GM12878 (cell line): ENCODE data around the gene SLC4A9. TPM values are rescaled to one million over a fixed set of nuclear protein-coding genes. Genes with fewer than 3 reads are reported as not detected.

Source experiments
- ATAC-seq: fragments of 200-7000 bp; cut with Tn5 transposase; 3 replicates; pipeline ENCODE4 v1.9.1; 2020; ENCODE audit warnings: mild to moderate bottlenecking, moderate library complexity
- BruUV-seq: library from RNA; stranded (reverse); fragments of 400-500 nt; replicated peaks from 2 replicates; lab custom pipeline; 2021; lab: Mats Ljungman, UMichigan
- CTCF ChIA-PET: fragments of 300-600 bp; sonication (Branson Sonifier 250); formaldehyde crosslinking; extraction: SDS; loops from one replicate; lab custom pipeline; 2021; ENCODE audit warnings: inconsistent platforms; lab: Yijun Ruan, JAX
- POLR2A ChIA-PET: fragments of 350-600 bp; formaldehyde crosslinking; extraction: SDS; loops from one replicate; lab custom pipeline; 2021; ENCODE audit warnings: inconsistent platforms; lab: Charles Lee
- RAD21 ChIA-PET: fragments of 300-600 bp; sonication (Branson Sonifier 250); formaldehyde crosslinking; loops from one replicate; lab custom pipeline; 2023; ENCODE audit warnings: antibody characterized with exemption; ENCODE audit not compliant: unreplicated experiment; lab: Charles Lee
- SMC1A ChIA-PET: fragments of 300-600 bp; sonication (Branson Sonifier 250); formaldehyde crosslinking; loops from one replicate; lab custom pipeline; 2023; ENCODE audit not compliant: unreplicated experiment, uncharacterized antibody; lab: Charles Lee
- DNase-seq: peaks from one replicate; pipeline ENCODE4 v3.0.0-alpha.2; 2011; ENCODE audit warnings: low read depth, low spot score
- FAIRE-seq: peaks from 3 replicates; lab custom pipeline; 2011; peaks lifted over from hg19 to GRCh38; lab: Jason Lieb, UNC
- H2AFZ ChIP-seq: 2 replicates; pipeline ENCODE4 v1.6.0; 2011; ENCODE audit warnings: low read depth, low read length, control low read depth; ENCODE audit not compliant: control insufficient read depth
- H3K27ac ChIP-seq: 2 replicates; pipeline ENCODE4 v1.5.1; 2011; ENCODE audit warnings: control low read depth; ENCODE audit not compliant: control insufficient read depth, insufficient read depth
- H3K27me3 ChIP-seq, 2 experiments: replicated peaks in 1 of 2; 2 replicates each; pipeline versions ENCODE4 v1.6.0 to v1.6.1; 2011; ENCODE audit warnings: low read length in 1 of 2; ENCODE audit not compliant: control insufficient read depth in 2 of 2, insufficient read depth in 2 of 2
- H3K36me3 ChIP-seq, 2 experiments: 2 replicates each; pipeline ENCODE4 v1.5.1; 2011; ENCODE audit warnings: low read length in 1 of 2; ENCODE audit not compliant: control insufficient read depth in 2 of 2, insufficient read depth in 2 of 2
- H3K4me1 ChIP-seq: 2 replicates; pipeline ENCODE4 v1.6.1; 2011; ENCODE audit warnings: mild to moderate bottlenecking, low read length, moderate library complexity, mixed read lengths; ENCODE audit not compliant: control insufficient read depth, insufficient read depth
- H3K4me2 ChIP-seq: 2 replicates; pipeline ENCODE4 v1.6.0; 2011; ENCODE audit warnings: control low read depth; ENCODE audit not compliant: control insufficient read depth, insufficient read depth
- H3K4me3 ChIP-seq: fragments of 200-600 bp; sonication (generic); 2 replicates; pipeline ENCODE4 v1.5.1; 2016
- H3K79me2 ChIP-seq: 2 replicates; pipeline ENCODE4 v1.6.0; 2011; ENCODE audit warnings: low read length; ENCODE audit not compliant: control insufficient read depth, insufficient read depth
- H3K9ac ChIP-seq: 2 replicates; pipeline ENCODE4 v1.8.0; 2011; ENCODE audit warnings: low read length, control low read depth, mixed read lengths; ENCODE audit not compliant: control insufficient read depth, insufficient read depth
- H3K9me3 ChIP-seq: replicated peaks from 3 replicates; pipeline ENCODE4 v1.5.1; 2011; ENCODE audit warnings: mild to moderate bottlenecking, low read length; ENCODE audit not compliant: control insufficient read depth, insufficient read depth
- H4K20me1 ChIP-seq: 2 replicates; pipeline ENCODE4 v1.6.0; 2011; ENCODE audit not compliant: control insufficient read depth, insufficient read depth
- EGR1 ChIP-seq, 2 experiments: IDR thresholded peaks; 1 replicate in 1 of 2; 2 replicates in 1 of 2; pipeline ENCODE4 v1.6.1; 2011 to 2012; ENCODE audit warnings: low read depth in 2 of 2, low read length in 2 of 2, borderline replicate concordance in 1 of 2, mild to moderate bottlenecking in 1 of 2, moderate library complexity in 1 of 2
- EP300 ChIP-seq, 2 experiments: fragments of 150-350 bp in 1 of 2; IDR thresholded peaks; 2 replicates each; pipeline ENCODE4 v1.6.1; 2011 to 2012; ENCODE audit warnings: low read depth in 2 of 2, low read length in 2 of 2, borderline replicate concordance in 1 of 2, improper control_type of control experiment in 1 of 2, inconsistent platforms in 1 of 2; ENCODE audit not compliant: control insufficient read depth in 1 of 2
- FOS ChIP-seq: IDR thresholded peaks from 3 replicates; pipeline ENCODE4 v1.6.1; 2011; ENCODE audit warnings: borderline replicate concordance; ENCODE audit not compliant: insufficient read length; ENCODE audit errors: extremely low read depth
- IKZF2 ChIP-seq, 2 experiments: fragments of 450-650 bp; IDR thresholded peaks; 2 replicates each; pipeline ENCODE4 v1.6.1; 2017; ENCODE audit warnings: mild to moderate bottlenecking in 2 of 2, moderate library complexity in 2 of 2
- LARP7 ChIP-seq: fragments of 450-650 bp; IDR thresholded peaks from 2 replicates; pipeline ENCODE4 v1.6.1; 2017; ENCODE audit warnings: mild to moderate bottlenecking
- MTA2 ChIP-seq: fragments of 450-650 bp; IDR thresholded peaks from 2 replicates; pipeline ENCODE4 v1.6.1; 2016; ENCODE audit warnings: low read depth, mild to moderate bottlenecking, moderate library complexity
- MYB ChIP-seq: fragments of 150-350 bp; IDR thresholded peaks from 2 replicates; pipeline ENCODE4 v1.6.1; 2014; ENCODE audit warnings: mild to moderate bottlenecking, low read depth, low read length, borderline replicate concordance
- PAX5 ChIP-seq: IDR thresholded peaks from 2 replicates; pipeline ENCODE4 v1.6.1; 2011; ENCODE audit warnings: low read depth, low read length, borderline replicate concordance
- RAD51 ChIP-seq: fragments of 450-650 bp; IDR thresholded peaks from 2 replicates; pipeline ENCODE4 v1.6.1; 2016; ENCODE audit warnings: moderate library complexity, mild to moderate bottlenecking, inconsistent platforms
- SIN3A ChIP-seq: IDR thresholded peaks from 2 replicates; pipeline ENCODE4 v1.6.1; 2012; ENCODE audit warnings: low read depth, low read length, improper control_type of control experiment
- SP1 ChIP-seq: IDR thresholded peaks from one replicate; pipeline ENCODE4 v1.6.1; 2011; ENCODE audit warnings: low read depth, low read length
- SPI1 ChIP-seq: IDR thresholded peaks from 2 replicates; pipeline ENCODE4 v1.6.1; 2011; ENCODE audit warnings: low read depth, mild to moderate bottlenecking, low read length, moderate library complexity, borderline replicate concordance; ENCODE audit not compliant: insufficient read depth
- ZNF622 ChIP-seq: fragments of 450-650 bp; IDR thresholded peaks from 2 replicates; pipeline ENCODE4 v1.6.1; 2017; ENCODE audit warnings: mild to moderate bottlenecking, inconsistent platforms
- ZZZ3 ChIP-seq: IDR thresholded peaks from 2 replicates; pipeline ENCODE4 v1.6.1; 2011; ENCODE audit warnings: low read depth; ENCODE audit not compliant: control insufficient read depth, insufficient read length
- WGBS: methylation state at CpG from one replicate; pipeline ENCODE4 v1.1.6; 2016; ENCODE audit warnings: low lambda C conversion rate; ENCODE audit not compliant: insufficient replicate concordance, insufficient coverage; ENCODE audit errors: missing lambda C conversion rate; 5-methylcytosine and 5-hydroxymethylcytosine counted together
- in situ Hi-C: fragments of 300-500 bp; cut with MboI; formaldehyde crosslinking; loops from 9 replicates; pipeline ENCODE4 v1.14.3; 2018; ENCODE audit warnings: mixed read lengths
- intact Hi-C: fragments of 100-400 bp; cut with micrococcal nuclease; formaldehyde crosslinking; loops from one replicate; pipeline ENCODE4 v1.14.2; 2022; ENCODE audit not compliant: unreplicated experiment
- polyA plus RNA-seq, 11 experiments: library from polyadenylated mRNA; depleted of rRNA in 4 of 11; unstranded in 6 of 11; stranded (reverse) in 5 of 11; fragments of >200 nt; fragmentation: Nextera tagmentation in 4 of 11; fragmentation: Illumina TruSeq in 1 of 11; extraction: Ambion mirVana in 4 of 11; extraction: Trizol in 1 of 11; gene quantifications; 1 replicate in 1 of 11; 2 replicates in 10 of 11; pipeline versions ENCODE4 v1.2.1 to v1.2.3, GENCODE V29; 2011 to 2016; ENCODE audit warnings: inconsistent platforms in 2 of 11, missing spikeins in 2 of 11, low read depth in 1 of 11
- total RNA-seq, 4 experiments: library from RNA; depleted of rRNA in 3 of 4; stranded (reverse); fragments of >200 nt in 3 of 4; fragmentation: Illumina TruSeq in 1 of 4; extraction: Trizol in 1 of 4; gene quantifications; 2 replicates each; pipeline versions ENCODE4 v1.2.1 to v1.2.3, GENCODE V29; 2013 to 2021
- TF ChIP-seq, protein P1 (sequence below): fragments of 450-650 bp; IDR thresholded peaks from 2 replicates; pipeline ENCODE4 v1.6.1; 2018; ENCODE audit warnings: borderline replicate concordance, mild to moderate bottlenecking; ENCODE audit not compliant: partially characterized antibody

Gene SLC4A9
- total and polyA plus RNA-seq, 10 of the 15 experiments (the other 5 are each of a cell fraction or from before 2014, with no cell fraction given), result 0.03 to 0.05 (median 0.05) TPM; not detected in 7

DNA sequence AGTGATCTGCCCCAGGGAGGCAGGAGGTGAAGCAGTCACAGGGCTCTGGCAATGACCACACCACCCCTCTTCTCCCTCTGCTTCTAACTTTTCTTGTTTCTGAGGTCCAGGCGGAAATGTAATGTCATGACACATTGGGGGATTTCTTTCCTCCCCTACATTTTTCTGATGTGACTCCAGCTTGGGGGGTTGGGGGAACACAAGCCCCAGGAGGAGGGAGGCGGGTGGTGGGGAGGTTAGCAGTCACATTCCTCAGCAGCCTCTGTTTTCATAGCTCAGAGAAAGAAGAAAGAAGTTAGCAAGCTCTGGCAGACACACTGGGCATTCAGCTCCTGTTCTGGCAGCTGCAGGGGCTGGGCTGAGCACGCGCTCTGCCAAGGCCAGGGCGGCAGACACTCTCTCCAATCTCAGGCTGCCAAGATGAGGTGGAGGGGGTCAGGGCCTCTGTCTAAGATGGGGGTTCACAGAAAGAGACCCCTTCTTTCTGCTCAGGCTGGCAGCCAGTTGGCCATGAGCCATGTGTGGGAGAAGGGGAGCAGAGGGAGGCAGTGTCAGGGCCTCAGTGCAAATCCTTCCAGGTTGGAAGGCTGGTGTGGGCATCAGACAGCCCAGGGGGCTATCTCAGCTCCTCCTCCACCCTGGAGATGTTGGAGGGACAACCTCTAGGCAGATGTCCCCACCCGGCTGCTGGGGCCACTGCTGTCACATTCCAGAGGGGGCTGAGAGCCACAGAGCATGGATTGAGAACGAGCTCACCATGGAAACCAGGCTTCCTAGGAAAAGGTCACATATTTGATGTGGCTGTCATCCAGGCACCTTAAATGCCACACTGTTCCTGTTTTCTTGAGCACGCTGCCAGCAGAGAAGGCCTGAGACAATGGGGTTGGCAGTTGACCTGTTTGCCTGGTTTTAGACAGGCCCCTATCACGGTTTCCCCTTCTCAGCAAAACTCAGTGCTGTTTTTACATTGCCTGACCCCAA lies 37.0 kb upstream of the SLC4A9 start:
- H3K4me2 ChIP-seq, result no peak overlapping the region
- 85% methylated on average over 9 of the region's 9 CpGs for WGBS
- no peak overlapping the region for H2AFZ ChIP-seq
- no peak overlapping the region for H3K9ac ChIP-seq
- no peaks in the 10 kb centered on the region for H3K4me1 ChIP-seq
- DNase-seq (no peak), FAIRE-seq (no peak), ATAC-seq (peak; percentile 58)
- H3K9me3 ChIP-seq, result no peaks in the 10 kb centered on the region
- SMC1A ChIA-PET, result interaction anchor here (0.6 kb wide), 1 partner anchor 48 kb away, joined by 3 read pairs; no protein-coding TSS in a partner anchor
- no peak overlapping the region for H3K27ac ChIP-seq
- RAD21 ChIA-PET, result interaction anchor here (1.1 to 3.0 kb wide), 3 partner anchors 18 to 23 kb away, joined by 3 to 8 read pairs (median 4); partner anchors contain the start of genes HBEGF and PFDN1
- H3K4me3 ChIP-seq, result no peak overlapping the region
- no peaks in the 10 kb centered on the region for H4K20me1 ChIP-seq
- intact Hi-C loops (no loop called here), in situ Hi-C loops (no loop called here)
- POLR2A ChIA-PET, result interaction anchor here (0.6 to 0.7 kb wide), 3 partner anchors 13 to 165 kb away, joined by 3 to 5 read pairs (median 4); no protein-coding TSS in a partner anchor
- TF ChIP-seq PAX5, result no peak
- no peak for TF ChIP-seq ZNF622
- TF ChIP-seq, protein P1, sequence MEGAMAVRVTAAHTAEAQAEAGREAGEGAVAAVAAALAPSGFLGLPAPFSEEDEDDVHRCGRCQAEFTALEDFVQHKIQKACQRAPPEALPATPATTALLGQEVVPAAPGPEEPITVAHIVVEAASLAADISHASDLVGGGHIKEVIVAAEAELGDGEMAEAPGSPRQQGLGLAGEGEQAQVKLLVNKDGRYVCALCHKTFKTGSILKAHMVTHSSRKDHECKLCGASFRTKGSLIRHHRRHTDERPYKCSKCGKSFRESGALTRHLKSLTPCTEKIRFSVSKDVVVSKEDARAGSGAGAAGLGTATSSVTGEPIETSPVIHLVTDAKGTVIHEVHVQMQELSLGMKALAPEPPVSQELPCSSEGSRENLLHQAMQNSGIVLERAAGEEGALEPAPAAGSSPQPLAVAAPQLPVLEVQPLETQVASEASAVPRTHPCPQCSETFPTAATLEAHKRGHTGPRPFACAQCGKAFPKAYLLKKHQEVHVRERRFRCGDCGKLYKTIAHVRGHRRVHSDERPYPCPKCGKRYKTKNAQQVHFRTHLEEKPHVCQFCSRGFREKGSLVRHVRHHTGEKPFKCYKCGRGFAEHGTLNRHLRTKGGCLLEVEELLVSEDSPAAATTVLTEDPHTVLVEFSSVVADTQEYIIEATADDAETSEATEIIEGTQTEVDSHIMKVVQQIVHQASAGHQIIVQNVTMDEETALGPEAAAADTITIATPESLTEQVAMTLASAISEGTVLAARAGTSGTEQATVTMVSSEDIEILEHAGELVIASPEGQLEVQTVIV, result no peak
- TF ChIP-seq FOS, result no peak
- TF ChIP-seq LARP7, result no peak
- no peak for TF ChIP-seq MYB
- TF ChIP-seq SPI1, result no peak
- no peak for TF ChIP-seq EP300 (IDR thresholded peaks at IDR 0.05; ENCODE audit: borderline replicate concordance in 1 of 2, control insufficient read depth in 1 of 2, low read depth in 2 of 2, low read length in 2 of 2)
- no peak for TF ChIP-seq SP1
- TF ChIP-seq RAD51, result no peak
- no peak for TF ChIP-seq EGR1 (IDR thresholded peaks at IDR 0.05; ENCODE audit: borderline replicate concordance in 1 of 2, low read depth in 2 of 2, low read length in 2 of 2)
- no peak for TF ChIP-seq IKZF2 (IDR thresholded peaks at IDR 0.05)
- no peak for TF ChIP-seq ZZZ3
- no peak for TF ChIP-seq MTA2
- no peak for TF ChIP-seq SIN3A
- H3K79me2 ChIP-seq, result no peaks in the 10 kb centered on the region
- no TSS peak for BruUV-seq
- no peaks in the 10 kb centered on the region for H3K36me3 ChIP-seq
- no peaks in the 10 kb centered on the region for H3K27me3 ChIP-seq
- CTCF ChIA-PET, result interaction anchor here (0.7 to 1.8 kb wide), 5 partner anchors 15 to 78 kb away, joined by 3 to 8 read pairs (median 4); no protein-coding TSS in a partner anchor
